ENCODE data around the gene OTX1.
"Not testable (repeated sequence)": the region's sequence is repeated elsewhere in the genome, so short reads cannot be mapped to it uniquely, and the experiment has no call there.

Gene OTX1

DNA sequence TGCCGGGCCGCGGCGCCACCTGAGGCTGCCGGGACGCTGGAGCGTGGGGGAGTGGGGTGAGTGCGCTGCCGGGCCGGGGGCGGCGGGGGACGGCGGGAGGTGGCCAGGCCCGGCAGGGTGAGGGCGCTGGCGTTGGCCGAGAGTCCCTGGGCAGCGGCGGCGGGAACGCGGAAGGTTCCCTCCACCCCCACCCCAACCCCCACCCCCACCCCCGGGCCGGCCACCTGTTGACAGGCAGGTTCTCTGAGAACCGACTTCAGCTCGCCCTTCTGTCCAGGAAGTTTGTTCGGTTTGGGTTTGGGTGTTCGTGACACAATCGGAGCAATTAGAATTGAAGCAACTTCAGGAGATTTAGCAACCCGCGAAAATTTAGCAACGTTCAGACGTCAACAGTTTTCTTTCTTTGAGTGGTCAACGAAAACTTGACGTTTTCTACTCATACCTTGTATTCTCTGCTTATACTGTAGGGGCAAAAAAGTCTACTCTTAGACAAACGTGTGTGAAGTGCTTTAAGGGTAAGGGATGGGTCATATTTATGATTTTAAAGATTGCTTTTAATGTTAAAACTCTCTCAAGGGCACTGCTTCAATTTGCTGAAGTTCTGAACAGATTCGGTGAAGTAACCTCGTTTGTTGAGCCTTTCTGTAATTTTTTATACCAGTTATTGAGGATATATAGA is 9.3 kb downstream of the OTX1 start:
- no peak for DNase-seq

- no peak for DNase-seq
Observed at GRCh38 chr2:63060472-63060991, 9.9 kb downstream of the OTX1 start.

DNA sequence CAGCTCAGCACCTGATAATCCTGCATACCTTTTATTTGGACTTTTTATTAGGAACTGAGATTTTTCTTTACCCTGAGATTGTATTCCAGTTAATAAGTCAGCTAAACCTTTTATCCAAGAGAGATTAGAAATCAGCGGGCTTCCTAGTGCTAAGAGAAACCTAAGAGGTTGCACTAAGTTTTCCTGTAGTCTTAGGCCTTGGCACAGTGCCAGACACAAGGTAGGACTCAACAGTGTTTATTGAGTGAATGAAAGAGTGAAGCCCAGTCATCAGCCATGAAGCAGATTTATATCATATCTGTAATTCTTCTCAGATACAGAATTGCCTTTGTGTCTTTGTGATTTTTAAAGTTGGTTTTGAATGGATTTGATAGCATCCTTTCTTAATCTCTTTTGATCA is 13.6 kb downstream of the OTX1 start:
- no peak for DNase-seq

GRCh38 chr2:63064661-63065060 is 14.0 kb downstream of the OTX1 start:
- DNase-seq, result no peak

GRCh38 chr2:63066265-63066664 is 15.6 kb downstream of the OTX1 start:
- DNase-seq, result no peak

DNA sequence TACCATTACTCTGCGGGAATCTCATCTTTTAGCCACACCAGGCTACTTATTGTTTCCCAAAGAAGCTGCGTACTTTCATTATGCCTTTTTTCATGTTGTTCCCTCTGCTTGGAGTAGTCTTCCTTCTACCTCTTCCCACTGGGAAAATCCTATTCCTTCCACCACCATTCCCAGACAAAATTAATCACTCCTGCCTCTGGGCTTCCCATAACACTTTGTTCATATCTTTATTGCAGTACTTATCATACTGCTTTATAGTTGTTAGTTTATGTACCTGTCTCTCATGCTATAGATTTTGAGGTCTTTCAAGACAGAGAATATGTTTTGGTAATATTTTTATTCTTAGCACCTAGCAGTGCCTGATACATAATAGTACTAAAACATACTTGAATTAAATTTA is 16.2 kb downstream of the OTX1 start:
- no peak for DNase-seq

DNA sequence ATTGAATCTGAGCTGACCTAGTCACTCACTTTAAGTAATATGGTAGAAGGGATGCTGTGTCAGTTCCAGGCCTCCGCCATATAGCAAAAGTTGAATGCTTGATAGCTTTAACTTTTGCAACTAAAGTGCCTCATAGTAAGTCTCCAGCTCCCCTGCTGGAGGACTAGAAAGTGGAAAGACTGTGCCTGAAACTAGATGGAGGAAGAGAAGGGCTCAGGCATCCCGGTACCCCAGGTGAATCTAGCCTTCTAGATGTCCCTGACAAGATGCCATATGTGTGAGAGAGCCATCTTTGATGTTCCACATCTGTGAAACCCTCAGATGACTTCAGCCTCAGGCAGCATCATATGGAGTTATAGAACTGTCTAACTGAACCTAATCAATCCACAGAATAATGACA is 21.0 kb downstream of the OTX1 start:
- no peak for DNase-seq

DNA sequence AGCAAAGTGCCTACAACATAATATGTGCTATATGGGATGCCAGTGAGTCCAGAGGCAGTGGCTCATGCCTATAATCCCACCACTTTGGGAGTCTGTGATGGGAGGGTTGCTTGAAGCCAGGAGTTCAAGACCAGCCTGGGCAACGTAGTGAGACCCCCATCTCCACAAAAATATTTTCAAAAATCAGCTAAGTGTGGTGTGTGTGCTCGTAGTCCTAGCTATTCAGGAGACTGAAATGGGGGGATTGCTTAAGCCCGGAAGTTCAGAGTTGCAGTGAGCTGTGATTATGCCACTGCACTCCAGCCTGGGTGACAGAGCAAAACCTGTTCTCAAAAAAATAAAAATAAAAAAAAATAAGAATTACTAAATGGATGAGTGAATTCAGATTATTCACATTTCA is 23.4 kb downstream of the OTX1 start:
- no peak for DNase-seq

DNA sequence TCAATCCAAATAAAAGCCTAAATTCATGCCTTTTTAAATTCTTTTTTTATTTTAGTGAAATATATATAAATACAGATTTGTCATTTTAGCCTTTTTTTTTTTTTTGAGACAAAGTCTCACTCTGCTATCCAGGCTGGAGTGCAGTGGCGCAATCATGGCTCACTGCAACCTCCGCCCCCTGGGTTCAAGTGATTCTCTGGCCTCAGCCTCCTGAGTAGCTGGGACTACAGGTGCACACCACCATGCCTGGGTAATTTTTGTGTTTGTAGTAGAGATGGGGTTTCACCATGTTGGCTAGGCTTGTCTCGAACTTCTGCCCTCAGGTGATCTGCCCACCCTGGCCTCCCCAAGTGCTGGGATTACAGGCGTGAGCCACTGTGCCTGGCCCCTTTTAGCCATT is 23.8 kb downstream of the OTX1 start:
- DNase-seq, result not testable (repeated sequence)

- no peak for DNase-seq
Observed at GRCh38 chr2:63078852-63079606, 28.4 kb downstream of the OTX1 start.

- DNase-seq, result no peak
Observed at GRCh38 chr2:63081404-63081803, 30.8 kb downstream of the OTX1 start.

- no peak for DNase-seq
Observed at GRCh38 chr2:63086687-63087086, 36.1 kb downstream of the OTX1 start.

DNA sequence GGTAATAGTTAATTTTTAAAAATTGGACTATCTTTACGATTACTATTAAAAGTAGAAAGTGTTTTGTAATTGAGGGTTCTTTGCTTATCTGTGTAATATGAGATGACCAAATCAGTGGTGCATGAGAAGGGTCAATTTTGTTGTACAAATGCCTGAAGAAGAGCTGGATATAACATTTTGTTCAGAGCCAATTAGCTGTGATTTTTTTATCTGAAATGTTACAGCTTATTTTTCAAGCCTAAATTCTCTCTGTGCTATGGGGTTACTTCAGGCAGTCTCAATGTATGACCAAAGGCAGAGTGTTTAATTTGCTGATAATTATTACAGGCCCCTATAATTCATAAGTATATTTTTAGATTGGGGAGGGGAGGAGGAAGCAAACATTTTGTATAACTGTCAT is 41.8 kb downstream of the OTX1 start:
- DNase-seq, result no peak

GRCh38 chr2:63092857-63093256 is 42.2 kb downstream of the OTX1 start:
- no peak for DNase-seq

DNA sequence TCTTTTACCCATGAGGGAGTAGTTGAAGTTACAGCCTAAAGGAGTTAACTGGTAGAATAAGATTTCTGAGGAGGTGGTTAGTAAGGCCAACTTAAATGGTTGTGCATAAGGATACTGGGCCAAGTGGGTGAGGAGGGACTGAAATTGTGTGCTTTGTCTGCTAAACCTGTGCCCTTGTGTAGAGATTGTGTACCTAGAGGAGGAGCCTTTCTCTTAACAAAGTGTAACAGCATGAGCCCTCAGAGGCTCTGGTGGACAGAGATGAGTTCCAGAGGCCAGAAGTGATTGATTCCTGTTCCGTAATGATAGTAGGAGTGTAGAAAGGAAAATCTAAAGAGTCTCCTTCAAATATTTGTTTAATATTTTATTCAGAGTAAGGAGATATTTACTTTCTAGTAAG is 42.9 kb downstream of the OTX1 start:
- no peak for DNase-seq

- no peak for DNase-seq
Observed at GRCh38 chr2:63096491-63096890, 45.9 kb downstream of the OTX1 start.

GRCh38 chr2:63099032-63099431 is 48.4 kb downstream of the OTX1 start:
- no peak for DNase-seq

DNA sequence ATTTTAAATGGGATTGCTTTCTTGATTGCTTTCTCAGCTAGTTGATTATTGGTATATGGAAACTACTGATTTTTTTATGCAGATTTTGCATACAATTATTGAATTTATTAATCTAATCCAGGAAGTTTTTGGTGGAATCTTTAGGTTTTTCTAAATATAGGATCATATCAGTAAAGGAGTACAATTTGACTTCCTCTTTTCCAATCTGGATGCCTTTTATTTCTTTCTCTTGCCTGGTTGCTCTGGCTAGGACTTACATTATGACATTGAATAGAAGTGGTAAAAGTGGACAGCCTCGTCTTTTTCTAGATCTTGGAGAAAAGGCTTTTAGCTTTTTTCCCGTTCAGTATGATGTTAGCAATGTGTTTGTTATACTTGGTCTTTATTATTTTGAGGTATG is 51.3 kb downstream of the OTX1 start:
- no peak for DNase-seq

DNA sequence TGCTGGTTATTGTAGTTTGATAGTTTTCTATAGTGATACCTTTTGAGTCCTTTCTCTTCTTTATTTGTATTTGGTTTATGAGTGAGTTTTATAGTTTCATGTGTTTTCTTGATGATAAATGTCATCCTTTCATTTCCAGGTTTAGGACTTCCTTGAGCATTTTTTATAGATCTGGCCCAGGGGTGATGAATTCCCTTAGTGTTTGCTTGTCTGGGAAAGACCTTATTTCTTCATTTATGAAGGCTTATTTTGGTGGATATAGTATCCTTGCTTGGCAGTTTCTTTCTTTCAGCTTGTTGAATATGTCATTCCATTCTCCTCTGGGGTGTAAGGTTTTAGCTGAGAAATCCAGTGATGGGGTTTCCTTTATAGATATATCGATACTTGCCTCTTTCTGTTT is 53.9 kb downstream of the OTX1 start:
- no peak for DNase-seq
